Epithelial cell of prostate (primary cell): ENCODE measurements around the gene MAML2.
A peak's percentile ranks its signal among the peaks of the same experiment; 100 is the strongest.

ENCODE experiments used
- DNase-seq: peaks from one replicate; pipeline ENCODE4 v3.0.0-alpha.2; 2011; ENCODE audit warnings: low read depth, low spot score
- H3K27ac ChIP-seq: fragments of 450-650 bp; 2 replicates; pipeline ENCODE4 v1.5.1; 2017; ENCODE audit warnings: mild to moderate bottlenecking

The MAML2 gene

GRCh38 chr11:96340555-96340885 is 2.5 kb downstream of the MAML2 start:
- peak overlapping the region; percentile 72 for H3K27ac ChIP-seq
- no peak for DNase-seq

GRCh38 chr11:96339706-96340554 is 3.1 kb downstream of the MAML2 start:
- H3K27ac ChIP-seq = peak overlapping the region; percentile 72
- no peak for DNase-seq

- H3K27ac ChIP-seq = peak overlapping the region; percentile 72
- DNase-seq = no peak
Observed at GRCh38 chr11:96338910-96339705, 3.9 kb downstream of the MAML2 start.

DNA sequence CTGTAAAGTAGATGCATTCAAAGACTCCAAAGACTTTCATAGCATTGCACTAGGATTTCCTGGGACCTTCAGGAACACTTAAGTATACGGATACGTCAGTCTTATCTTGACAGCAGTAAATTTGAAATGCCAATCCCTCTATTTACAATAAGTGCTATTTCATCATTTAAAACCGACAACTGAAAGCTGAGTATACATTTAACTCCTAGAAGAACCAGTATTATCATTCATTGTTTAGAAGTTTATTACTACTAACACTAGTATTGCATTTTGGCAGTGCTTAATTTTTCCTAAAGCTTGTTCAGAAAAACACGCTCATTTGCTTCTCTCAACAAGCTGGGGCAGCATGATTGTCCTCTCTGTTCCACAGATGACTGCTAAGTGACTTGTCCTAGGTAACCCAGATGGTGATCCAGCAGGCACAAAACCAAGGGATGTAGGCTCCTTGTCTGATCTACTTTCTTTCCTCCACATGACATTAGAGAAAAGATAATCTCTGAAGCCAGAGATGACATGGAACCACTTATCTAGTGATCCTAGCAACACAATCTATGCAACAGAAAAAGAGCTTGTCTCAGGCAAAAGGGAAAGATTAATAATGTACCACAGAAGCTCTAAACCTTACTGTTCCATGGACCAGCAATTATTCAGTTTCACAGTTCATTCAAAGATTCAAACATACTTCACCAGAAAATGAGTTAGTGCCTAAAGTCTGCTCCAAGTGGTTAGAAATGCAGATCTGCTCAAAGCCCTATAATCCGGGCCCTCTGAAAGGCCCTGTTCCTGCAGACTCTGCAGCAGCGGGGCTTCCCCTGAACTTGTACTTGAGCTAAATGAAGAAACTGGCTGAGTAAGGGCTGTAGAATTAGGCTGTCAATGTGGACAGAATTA is 5.2 kb downstream of the MAML2 start:
- no peak for DNase-seq
- no peak overlapping the region for H3K27ac ChIP-seq

- DNase-seq = no peak
- no peak overlapping the region for H3K27ac ChIP-seq
Observed at GRCh38 chr11:96335388-96335787, 7.6 kb downstream of the MAML2 start.

- no peak for DNase-seq
- no peak overlapping the region for H3K27ac ChIP-seq
Observed at GRCh38 chr11:96334219-96334618, 8.8 kb downstream of the MAML2 start.

- DNase-seq = no peak
- no peak overlapping the region for H3K27ac ChIP-seq
Observed at GRCh38 chr11:96333191-96333719, 9.7 kb downstream of the MAML2 start.

GRCh38 chr11:96332126-96332771 is 10.7 kb downstream of the MAML2 start:
- no peak overlapping the region for H3K27ac ChIP-seq
- no peak for DNase-seq

GRCh38 chr11:96331699-96332116 is 11.3 kb downstream of the MAML2 start:
- H3K27ac ChIP-seq = no peak overlapping the region
- DNase-seq = no peak

DNA sequence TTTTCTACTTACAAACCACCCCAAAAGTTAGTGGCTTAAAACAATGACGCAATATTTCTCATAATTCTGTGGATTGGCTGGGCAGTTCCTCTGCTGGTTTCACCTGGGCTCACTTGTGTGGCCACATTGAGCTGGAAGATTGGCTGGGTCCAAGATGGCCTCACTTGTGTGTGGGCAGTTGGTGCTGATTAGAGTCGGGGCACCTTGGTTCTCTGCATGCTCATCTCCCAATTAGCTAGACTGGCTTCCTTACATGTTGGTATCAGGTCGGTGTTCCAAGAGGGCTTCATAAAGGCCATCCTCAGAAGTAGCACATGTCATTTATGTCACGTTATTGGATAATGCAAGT is 12.5 kb downstream of the MAML2 start:
- H3K27ac ChIP-seq = no peak overlapping the region
- no peak for DNase-seq

DNA sequence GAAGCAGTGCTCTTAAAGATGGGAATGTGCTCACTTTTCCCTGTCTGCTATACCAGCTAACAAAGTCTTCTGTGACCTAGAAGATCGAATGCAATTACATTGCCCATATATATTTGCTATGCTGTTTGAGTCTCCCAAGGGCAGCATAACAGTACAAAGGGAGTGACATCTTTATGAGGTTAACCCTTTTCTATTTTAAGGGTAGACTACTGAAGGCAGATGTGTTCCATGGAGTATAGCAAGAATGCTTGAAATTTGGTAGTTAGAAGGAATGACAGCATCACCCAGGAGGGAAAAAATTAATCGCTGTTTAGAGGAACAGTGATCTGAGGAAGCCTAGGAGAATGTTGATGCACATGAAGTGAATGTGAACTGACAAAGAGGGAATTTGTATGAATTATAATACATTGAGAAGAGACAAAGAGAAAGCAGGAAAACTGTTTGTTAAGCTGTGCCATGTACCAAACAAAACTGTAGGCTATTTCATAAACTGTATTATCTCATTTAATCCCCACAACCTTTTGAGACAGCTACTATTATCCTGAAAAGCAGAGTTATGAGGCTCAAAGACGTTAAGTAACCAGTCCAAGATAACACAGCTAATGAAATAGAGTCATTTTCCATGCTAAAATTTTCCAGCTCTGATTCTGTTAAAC is 13.0 kb downstream of the MAML2 start:
- no peak for DNase-seq
- H3K27ac ChIP-seq = no peak overlapping the region

- H3K27ac ChIP-seq = peak overlapping the region; percentile 55
- DNase-seq = no peak
Observed at GRCh38 chr11:96329419-96329818, 13.6 kb downstream of the MAML2 start.

DNA sequence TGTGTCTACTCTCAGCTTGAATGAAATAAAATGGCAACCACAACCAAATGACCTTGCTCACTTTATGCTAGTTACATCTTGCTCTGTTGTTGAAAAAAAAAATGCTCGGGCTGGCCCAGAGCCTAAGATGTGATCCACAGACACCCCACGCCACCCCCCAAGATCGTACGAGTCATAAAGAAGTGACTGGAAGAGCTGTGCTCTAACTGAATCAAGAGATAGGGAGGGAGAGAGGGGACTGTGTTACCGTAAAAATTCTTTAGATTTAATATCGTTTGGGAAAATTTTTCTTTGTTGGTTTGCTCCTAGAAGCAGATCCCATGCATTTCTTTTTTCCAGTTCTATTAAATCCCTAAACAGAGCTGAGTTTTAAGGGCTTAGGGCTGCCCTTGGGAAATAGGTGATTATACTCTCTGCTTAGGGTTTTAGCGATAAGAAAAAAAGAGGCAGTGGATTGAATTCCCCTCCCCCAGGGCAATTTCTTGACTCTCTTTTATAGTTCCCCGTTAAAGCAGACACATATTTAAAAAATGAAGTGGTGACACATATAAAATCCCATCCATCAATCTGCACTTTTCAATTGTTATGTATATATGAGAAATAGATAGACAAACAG is 14.5 kb downstream of the MAML2 start:
- no peak for DNase-seq
- peak overlapping the region; percentile 55 for H3K27ac ChIP-seq

- no peak overlapping the region for H3K27ac ChIP-seq
- DNase-seq = no peak
Observed at GRCh38 chr11:96326959-96327358, 16.0 kb downstream of the MAML2 start.

DNA sequence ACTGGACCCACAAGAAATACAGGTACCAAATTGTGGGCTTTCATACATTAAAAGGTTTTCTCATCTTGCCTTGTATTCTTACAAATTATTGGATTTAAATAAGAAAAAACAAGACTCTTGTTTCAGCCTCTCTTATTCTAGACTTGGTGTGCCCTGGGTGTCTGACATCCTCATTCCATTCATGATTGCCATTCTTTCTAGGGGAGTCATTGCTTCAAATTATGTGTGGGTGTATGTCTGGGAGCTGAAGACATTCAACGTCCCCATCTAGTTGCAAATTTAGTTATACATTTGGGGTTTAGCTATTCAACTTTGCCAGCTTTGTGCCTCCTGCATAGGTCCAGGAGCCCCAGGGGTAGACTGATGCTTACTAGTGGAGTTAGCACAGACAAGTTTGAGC is 18.1 kb downstream of the MAML2 start:
- peak overlapping the region; percentile 81 for H3K27ac ChIP-seq
- DNase-seq = no peak

GRCh38 chr11:96323642-96323985 is 19.4 kb downstream of the MAML2 start:
- H3K27ac ChIP-seq = no peak overlapping the region
- no peak for DNase-seq

DNA sequence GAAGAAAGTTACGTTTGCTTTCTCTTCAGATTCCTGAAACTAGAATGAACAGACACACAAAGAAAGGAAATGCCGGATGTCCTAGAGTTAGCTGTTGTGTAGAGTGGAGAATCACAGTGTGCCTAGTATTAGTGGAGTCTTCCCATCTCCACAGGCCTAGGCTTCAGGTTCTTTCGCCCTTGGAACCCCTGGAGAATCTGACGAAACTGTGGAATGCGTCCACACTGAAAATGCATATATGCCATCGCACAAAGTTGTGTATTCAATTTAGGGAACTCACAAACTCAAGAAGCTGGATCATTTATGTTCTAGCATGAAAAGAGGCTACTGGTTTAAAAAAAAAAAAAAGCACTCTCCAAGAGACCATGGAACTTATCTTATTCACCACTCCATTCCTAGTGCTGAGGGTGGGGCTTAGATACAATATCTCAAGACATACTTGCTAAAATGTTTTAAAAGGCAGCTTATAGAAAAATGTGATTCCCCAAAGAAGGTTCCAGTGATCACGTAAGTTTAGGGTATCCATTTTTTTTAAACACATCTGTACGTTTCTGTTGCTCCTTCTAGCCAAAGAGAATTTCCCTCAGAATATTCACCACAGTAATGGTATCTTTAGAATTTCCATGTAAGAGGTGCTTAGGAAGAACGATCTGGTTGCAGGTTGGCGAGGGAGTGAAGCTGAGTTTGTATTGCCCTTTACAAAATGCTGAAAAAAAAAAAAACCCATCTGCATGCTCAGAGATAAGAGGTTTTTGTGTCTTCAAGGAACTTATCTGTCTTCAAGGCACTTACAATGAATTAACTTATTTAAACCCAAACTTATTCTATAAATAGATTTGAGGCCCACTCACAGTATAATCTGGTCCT is 20.0 kb downstream of the MAML2 start:
- no peak for DNase-seq
- H3K27ac ChIP-seq = no peak overlapping the region

DNA sequence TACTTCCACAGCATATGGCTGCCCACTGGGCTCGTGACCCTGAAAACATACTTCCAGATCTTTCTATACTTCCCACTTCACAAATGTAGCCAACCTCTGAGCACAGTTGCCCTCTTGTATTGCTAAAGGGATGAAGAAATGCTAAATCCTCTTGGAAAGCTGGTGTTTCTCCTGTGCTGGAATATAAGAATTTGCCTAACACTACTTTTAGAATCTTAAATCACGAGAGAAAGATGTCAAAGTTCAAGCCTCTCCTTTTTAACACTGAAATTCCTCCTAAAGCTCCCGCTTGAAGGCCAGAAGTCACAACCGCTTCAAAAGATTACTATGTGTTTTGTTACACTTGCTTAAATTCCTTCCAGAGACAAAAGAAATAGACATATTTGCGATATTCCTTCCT is 21.9 kb downstream of the MAML2 start:
- no peak overlapping the region for H3K27ac ChIP-seq
- DNase-seq = no peak
